ENCODE results near the gene MAB21L4. TPM values are rescaled to one million over a fixed set of nuclear protein-coding genes. Genes with fewer than 3 reads are reported as not detected.

The MAB21L4 gene
- total RNA-seq, 1 experiment from 2014 or later, result not detected

- no peak for ATAC-seq
- ChIA-PET POLR2A (no interaction called here), RAD21 (ENCODE audit: low non-redundant PET in 1 of 2, low total read pairs in 2 of 2, uncharacterized antibody in 2 of 2, unreplicated experiment in 2 of 2) (no interaction called here), CTCF (no interaction called here)
- DNase-seq (ENCODE audit: low read depth, low spot score), result no peak
- Histone ChIP-seq H3K9me3 (ENCODE audit: control insufficient read depth in 1 of 2, insufficient read depth in 1 of 2, low read depth in 1 of 2, low read length in 2 of 2) (no peaks in the 10 kb centered on the region), H3K9me2 (ENCODE audit: insufficient read depth) (no peaks in the 10 kb centered on the region), H3K36me3 (ENCODE audit: control insufficient read depth in 1 of 2, insufficient read depth in 2 of 2, low read length in 2 of 2) (no peaks in the 10 kb centered on the region), H3K9ac (ENCODE audit: low read length) (no peak overlapping the region), H3K4me1 (ENCODE audit: control insufficient read depth in 1 of 2, insufficient read depth in 2 of 2, low read length in 2 of 2) (no peaks in the 10 kb centered on the region), H3K4me3 (replicated peaks in 1 of 2; ENCODE audit: low read depth in 1 of 2, low read length in 2 of 2) (no peak overlapping the region), H3K4me2 (ENCODE audit: low read length) (no peak overlapping the region), H3K27ac (ENCODE audit: low read depth, low read length) (no peak overlapping the region), H3K79me2 (ENCODE audit: insufficient read depth, low read length) (no peaks in the 10 kb centered on the region), H4K20me1 (ENCODE audit: insufficient read depth) (no peaks in the 10 kb centered on the region), H2AFZ (ENCODE audit: low read depth, low read length, poor library complexity, severe bottlenecking) (no peak overlapping the region), H3K27me3 (ENCODE audit: insufficient read depth, low read length) (no peaks in the 10 kb centered on the region)
- TF ChIP-seq ELF1 (IDR thresholded peaks at IDR 0.05; ENCODE audit: borderline replicate concordance, low read depth), result no peak
- TF ChIP-seq POLR2A (IDR thresholded peaks at IDR 0.05; ENCODE audit: borderline replicate concordance, extremely low read depth, insufficient read depth, insufficient read length), result no peak
- no peak for TF ChIP-seq EZH2phosphoT487 (IDR thresholded peaks at IDR 0.05; ENCODE audit: borderline replicate concordance)
- TF ChIP-seq SIN3A (IDR thresholded peaks at IDR 0.05; ENCODE audit: low read depth), result no peak
- no peak for TF ChIP-seq ATF3 (IDR thresholded peaks at IDR 0.05)
- no peak for TF ChIP-seq POLR2AphosphoS5 (IDR thresholded peaks at IDR 0.05; ENCODE audit: low read depth, low read length)
- TF ChIP-seq FOSL1 (IDR thresholded peaks at IDR 0.05; ENCODE audit: low read depth), result no peak
- no peak for TF ChIP-seq JUND (IDR thresholded peaks at IDR 0.05)
- no peak for TF ChIP-seq ZBTB33 (IDR thresholded peaks at IDR 0.05; ENCODE audit: extremely low read depth, insufficient replicate concordance, low read length)
- TF ChIP-seq TCF7L2 (IDR thresholded peaks at IDR 0.05; ENCODE audit: borderline replicate concordance, extremely low read depth, insufficient read depth, insufficient read length), result no peak
- TF ChIP-seq SRF (IDR thresholded peaks at IDR 0.05; ENCODE audit: low read depth), result no peak
- TF ChIP-seq ZFX (IDR thresholded peaks at IDR 0.05), result no peak
- no peak for TF ChIP-seq REST (IDR thresholded peaks at IDR 0.05; ENCODE audit: low read depth)
- TF ChIP-seq MAX (IDR thresholded peaks at IDR 0.05), result no peak
- TF ChIP-seq SP1 (IDR thresholded peaks at IDR 0.05; ENCODE audit: low read depth), result no peak
- no peak for TF ChIP-seq CBX3 (IDR thresholded peaks at IDR 0.05; ENCODE audit: low read depth)
- no peak for TF ChIP-seq EZH2 (IDR thresholded peaks at IDR 0.05)
- TF ChIP-seq RAD21 (IDR thresholded peaks at IDR 0.05; ENCODE audit: low read depth), result no peak
- intact Hi-C loops (cut with micrococcal nuclease), result no loop called here
- BruUV-seq (replicated peaks), result no TSS peak
These were observed 19.3 kb downstream of the MAB21L4 start for GRCh38 chr2:240876475-240877251.
